Measurements from ENCODE around the gene TMPO. TPM values are rescaled to one million over a fixed set of nuclear protein-coding genes. Genes with fewer than 3 reads are reported as not detected.
"Not testable (repeated sequence)": the region's sequence is repeated elsewhere in the genome, so short reads cannot be mapped to it uniquely, and the experiment has no call there.

Gene TMPO
- total RNA-seq, 1 experiment from 2014 or later = 124 TPM

DNA sequence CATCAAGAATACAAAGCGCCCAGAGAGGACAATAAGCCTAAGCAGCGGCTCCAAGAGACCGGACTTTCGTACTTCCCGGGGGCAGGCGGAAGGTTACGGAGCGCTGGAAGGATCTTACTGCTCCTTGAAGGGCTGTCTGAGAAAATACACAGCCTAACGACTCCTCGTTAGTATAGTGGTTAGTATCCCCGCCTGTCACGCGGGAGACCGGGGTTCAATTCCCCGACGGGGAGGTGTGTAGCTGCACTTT, 12.1 kb upstream of the TMPO start:
- in situ Hi-C loops (cut with HindIII; ENCODE audit: low pct_unique_long_range_greater_than_20kb, low sequenced_read_pairs) = no loop called here
- DNase-seq (ENCODE audit: low read depth, low spot score) = peak; percentile 96

DNA sequence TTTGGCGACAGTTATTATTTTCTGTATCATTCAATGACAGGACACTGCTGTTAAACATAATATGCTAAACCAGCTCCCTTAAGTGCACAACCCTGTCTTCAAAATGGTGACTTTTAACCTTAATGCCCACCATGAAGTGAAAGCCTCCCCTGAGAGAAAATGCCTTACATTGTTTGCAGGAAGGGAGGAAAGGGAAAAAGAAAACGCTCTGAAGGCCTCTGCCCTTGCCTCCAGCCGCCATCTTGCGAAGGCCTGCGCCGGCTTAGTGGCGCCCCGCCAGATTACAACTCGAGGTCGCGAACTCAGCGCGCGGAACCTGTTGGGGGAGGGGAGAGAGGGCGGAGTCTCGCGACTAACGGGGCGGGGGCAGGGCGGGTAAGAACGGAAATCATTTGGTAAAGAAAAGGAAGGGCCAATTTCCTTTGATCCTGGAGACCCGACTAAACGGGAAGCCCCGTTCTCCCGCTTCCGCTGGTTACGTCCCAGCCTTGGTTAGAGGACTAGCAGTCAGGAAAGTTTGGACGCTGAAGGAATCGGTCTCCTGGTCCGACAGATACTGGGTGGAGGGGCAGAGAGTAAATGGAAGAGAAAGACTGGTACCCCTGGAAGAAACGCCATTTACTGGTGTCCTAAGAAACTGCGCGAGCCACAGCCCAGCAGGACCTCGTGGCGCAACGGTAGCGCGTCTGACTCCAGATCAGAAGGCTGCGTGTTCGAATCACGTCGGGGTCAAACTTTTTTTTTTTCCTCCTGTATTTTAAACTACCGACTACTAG, 11.6 kb upstream of the TMPO start:
- DNase-seq (ENCODE audit: low read depth, low spot score) = peak; percentile 95
- in situ Hi-C loops (cut with HindIII; ENCODE audit: low pct_unique_long_range_greater_than_20kb, low sequenced_read_pairs) = no loop called here

DNA sequence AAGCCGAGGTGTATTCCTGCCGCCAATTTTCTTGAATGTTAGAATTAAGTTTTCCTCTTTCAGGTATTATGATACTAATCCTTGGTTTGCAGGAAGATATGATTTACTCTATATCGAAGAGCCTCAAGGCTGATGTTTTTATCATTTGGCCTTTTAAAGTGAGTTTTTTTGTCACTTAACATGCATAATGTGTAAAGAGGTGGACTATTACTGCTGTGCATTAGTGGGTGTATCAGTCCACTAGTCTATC, 11.1 kb upstream of the TMPO start:
- in situ Hi-C loops (cut with HindIII; ENCODE audit: low pct_unique_long_range_greater_than_20kb, low sequenced_read_pairs) = no loop called here
- no peak for DNase-seq (ENCODE audit: low read depth, low spot score)

DNA sequence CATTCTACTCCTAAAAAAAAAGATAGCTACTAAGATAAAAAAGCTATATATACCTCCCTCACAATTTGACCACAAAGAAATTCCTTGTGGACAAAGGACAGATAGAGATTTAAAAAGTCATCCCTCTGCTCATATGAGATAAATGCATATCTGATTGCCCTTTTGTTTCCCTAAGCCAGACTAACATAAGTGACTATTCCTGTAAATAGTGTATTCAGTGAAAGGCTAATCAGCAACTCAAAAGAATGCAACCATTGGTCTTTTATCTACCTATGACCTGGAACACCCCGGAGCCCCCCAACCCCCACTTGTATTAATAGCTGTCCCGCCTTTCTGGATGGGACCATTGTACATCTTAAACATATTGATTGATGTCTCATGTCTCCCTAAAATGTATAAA, 6.3 kb upstream of the TMPO start:
- peak; percentile 44 for DNase-seq (ENCODE audit: low read depth, low spot score)
- in situ Hi-C loops (cut with HindIII; ENCODE audit: low pct_unique_long_range_greater_than_20kb, low sequenced_read_pairs) = no loop called here

DNA sequence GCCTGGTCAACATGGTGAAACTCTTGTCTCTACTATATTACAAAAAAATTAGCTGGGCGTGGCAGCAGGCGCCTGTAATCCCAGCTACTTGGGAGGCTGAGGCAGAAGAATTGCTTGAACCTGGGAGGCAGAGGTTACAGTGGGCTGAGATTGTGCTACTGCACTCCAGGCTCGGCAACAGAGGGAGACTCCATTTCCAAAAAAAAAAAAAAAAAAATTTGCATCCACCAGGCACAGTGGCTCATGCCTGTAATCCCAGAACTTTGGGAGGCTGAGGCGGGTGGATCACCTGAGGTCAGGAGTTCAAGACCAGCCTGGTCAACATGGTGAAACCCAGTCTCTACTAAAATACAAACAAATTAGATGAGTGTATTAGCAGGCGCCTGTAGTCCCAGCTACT, 3.6 kb upstream of the TMPO start:
- in situ Hi-C loops (cut with HindIII; ENCODE audit: low pct_unique_long_range_greater_than_20kb, low sequenced_read_pairs); DNase-seq (ENCODE audit: low read depth, low spot score): not testable (repeated sequence)

DNA sequence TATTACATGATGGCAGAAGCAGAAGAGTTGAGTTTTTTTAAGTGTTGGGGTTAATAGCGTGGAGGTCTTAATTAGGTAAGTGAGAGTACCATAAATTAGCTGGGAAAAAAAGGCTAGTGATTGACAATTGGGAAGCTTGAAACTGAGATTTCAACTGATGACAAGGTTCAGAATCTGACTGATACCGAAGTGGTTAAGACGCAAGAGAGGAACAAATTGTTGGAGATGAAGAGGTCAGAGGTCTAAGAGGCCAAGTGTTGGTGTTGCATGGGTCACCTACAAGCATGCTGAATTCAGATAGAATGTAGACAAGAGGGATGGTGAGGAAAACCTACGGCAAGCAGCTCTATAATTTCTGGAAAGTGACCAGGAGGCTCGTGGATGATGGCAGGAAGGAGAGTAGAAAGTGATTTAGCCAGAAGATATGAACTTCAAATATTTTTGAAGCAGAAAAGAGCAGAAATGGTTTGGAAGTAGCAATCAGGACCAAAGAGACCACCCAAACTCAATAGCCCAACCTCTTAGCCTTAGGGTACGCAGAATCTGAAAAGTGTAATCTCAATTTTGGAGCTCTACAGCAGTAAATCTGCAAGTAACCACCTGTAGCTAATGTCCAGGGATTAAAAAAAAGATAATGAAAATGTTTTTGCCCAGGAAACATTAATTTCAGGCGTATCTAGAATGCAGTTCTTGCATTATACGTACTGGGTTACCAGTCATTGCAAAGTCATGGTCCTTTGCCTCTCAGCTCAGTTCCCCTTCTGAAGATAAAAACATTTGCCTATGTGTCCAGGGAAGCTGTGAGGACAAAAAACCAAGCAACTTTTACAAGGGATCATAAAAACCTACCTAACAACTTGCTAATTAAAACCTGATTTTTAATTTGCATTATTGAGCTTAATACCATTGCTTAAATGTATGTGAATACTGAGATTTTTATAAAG, 1.7 kb upstream of the TMPO start:
- in situ Hi-C loops (cut with HindIII; ENCODE audit: low pct_unique_long_range_greater_than_20kb, low sequenced_read_pairs) = no loop called here
- DNase-seq (ENCODE audit: low read depth, low spot score) = no peak

DNA sequence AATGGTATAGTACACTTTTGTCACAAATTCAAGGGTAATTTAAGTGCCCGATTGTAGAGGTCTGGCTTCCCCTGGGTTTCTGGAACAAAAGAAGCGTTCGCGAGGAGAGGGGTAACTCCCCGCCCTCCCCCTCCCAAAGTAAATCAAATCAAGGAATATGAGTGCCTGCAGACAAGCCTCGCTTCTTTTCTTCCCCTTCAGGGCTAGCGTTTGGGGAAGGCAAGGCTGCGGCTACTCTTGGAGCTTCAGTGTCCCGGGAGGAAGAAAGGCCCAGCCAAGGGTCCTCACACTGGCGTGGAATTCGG, 456 bp upstream of the TMPO start:
- DNase-seq (ENCODE audit: low read depth, low spot score) = no peak
- in situ Hi-C loops (cut with HindIII; ENCODE audit: low pct_unique_long_range_greater_than_20kb, low sequenced_read_pairs) = no loop called here

DNA sequence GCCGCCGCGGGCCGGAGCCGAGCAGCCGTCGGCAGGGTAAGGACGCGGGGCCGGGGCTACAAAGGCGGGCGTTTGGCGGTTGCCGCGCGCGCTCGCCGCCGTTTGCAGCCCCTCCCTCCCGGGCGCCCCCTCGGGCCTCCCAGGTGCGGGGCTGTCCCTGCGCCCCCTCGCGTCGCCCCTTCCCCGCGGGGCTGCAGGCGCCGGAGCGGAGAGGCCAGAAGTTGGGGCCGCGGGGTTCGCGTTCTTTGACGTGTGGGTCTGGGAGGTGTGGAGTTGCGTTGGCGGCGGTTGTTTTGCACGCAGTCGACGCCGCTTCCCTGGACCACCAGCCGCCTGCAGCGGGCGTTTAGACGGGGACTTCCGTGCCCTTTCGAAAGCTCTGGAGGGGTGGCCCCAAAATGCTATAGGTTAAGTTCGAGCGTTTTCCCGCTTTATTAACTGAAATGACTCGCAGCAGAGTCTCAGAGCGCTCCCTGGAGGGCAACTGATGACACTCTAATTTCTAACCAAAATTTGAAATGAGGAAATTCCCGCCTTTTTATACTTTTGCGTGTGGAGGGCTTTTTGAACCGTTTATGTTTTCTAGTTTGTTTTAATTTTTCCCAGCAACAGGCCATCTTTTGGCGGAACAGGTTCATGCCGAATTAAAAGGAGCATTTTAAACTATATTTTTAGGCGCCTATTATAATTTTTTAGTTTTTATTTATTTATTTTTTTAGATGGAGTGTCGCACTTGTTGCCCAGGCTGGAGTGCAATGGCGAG, 902 bp downstream of the TMPO start:
- peak; percentile 92 for DNase-seq (ENCODE audit: low read depth, low spot score)
- in situ Hi-C loops (cut with HindIII; ENCODE audit: low pct_unique_long_range_greater_than_20kb, low sequenced_read_pairs) = no loop called here

DNA sequence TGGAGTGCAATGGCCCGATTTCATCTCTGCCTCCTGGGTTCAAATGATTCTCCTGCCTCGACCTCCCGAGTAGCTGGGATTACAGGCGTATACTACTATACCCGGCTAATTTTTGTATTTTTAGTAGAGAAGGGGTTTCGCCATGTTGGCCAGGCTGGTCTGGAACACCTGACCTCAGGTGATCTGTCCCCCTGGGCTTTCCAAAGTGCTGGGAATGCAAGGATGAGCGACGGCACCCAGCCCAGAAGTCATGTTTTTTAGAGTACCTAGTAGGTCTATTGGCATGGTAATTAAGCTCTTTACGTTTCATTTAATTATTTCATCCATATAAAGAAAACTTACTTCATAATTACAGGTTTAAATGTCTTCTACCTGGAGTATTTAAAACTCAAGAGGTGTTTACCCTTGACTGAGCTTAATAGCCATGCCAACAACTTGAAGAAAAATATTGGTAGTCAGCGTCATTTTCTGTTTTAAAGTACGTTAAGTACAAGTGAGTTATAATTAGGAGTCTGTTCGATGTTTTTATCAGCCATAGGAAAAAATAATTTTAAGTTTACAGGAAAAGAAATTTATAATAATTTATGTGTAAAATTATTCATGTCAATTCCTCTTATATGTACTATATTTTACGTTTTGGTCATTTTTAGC, 4.0 kb downstream of the TMPO start:
- in situ Hi-C loops (cut with HindIII; ENCODE audit: low pct_unique_long_range_greater_than_20kb, low sequenced_read_pairs) = no loop called here
- no peak for DNase-seq (ENCODE audit: low read depth, low spot score)

DNA sequence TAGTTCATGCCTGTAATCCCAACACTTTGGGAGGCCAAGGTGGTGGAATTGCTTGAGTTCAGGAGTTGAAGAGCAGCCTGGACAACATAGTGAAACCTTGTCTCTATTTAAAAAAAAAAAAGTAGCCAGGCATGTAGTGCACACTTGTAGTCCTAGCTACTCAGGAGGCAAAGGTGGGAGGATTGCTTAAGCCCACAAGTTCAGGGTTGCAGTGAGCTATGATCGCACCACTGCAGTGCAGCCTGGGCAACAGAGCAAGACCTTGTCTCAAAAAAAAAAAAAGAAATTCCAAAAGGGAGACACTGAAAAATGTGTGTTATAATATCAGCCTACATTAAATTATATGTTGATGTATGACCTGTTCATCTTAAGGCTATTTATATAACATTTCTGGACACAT, 14.7 kb downstream of the TMPO start:
- in situ Hi-C loops (cut with HindIII; ENCODE audit: low pct_unique_long_range_greater_than_20kb, low sequenced_read_pairs) = no loop called here
- no peak for DNase-seq (ENCODE audit: low read depth, low spot score)

DNA sequence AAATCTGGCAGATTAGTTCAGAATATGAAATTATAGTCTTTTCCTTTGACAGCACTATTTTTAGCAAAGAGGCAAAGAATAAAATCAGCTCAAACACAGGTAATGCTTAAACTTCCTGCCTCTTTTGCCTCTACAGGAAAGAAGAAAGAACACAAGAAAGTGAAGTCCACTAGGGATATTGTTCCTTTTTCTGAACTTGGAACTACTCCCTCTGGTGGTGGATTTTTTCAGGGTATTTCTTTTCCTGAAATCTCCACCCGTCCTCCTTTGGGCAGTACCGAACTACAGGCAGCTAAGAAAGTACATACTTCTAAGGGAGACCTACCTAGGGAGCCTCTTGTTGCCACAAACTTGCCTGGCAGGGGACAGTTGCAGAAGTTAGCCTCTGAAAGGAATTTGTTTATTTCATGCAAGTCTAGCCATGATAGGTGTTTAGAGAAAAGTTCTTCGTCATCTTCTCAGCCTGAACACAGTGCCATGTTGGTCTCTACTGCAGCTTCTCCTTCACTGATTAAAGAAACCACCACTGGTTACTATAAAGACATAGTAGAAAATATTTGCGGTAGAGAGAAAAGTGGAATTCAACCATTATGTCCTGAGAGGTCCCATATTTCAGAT, 17.4 kb downstream of the TMPO start:
- in situ Hi-C loops (cut with HindIII; ENCODE audit: low pct_unique_long_range_greater_than_20kb, low sequenced_read_pairs) = no loop called here
- DNase-seq (ENCODE audit: low read depth, low spot score) = peak; percentile 86

DNA sequence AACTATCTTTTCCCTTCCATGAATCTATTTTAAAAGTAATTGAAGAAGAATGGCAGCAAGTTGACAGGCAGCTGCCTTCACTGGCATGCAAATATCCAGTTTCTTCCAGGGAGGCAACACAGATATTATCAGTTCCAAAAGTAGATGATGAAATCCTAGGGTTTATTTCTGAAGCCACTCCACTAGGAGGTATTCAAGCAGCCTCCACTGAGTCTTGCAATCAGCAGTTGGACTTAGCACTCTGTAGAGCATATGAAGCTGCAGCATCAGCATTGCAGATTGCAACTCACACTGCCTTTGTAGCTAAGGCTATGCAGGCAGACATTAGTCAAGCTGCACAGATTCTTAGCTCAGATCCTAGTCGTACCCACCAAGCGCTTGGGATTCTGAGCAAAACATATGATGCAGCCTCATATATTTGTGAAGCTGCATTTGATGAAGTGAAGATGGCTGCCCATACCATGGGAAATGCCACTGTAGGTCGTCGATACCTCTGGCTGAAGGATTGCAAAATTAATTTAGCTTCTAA, 18.4 kb downstream of the TMPO start:
- in situ Hi-C loops (cut with HindIII; ENCODE audit: low pct_unique_long_range_greater_than_20kb, low sequenced_read_pairs) = no loop called here
- no peak for DNase-seq (ENCODE audit: low read depth, low spot score)

DNA sequence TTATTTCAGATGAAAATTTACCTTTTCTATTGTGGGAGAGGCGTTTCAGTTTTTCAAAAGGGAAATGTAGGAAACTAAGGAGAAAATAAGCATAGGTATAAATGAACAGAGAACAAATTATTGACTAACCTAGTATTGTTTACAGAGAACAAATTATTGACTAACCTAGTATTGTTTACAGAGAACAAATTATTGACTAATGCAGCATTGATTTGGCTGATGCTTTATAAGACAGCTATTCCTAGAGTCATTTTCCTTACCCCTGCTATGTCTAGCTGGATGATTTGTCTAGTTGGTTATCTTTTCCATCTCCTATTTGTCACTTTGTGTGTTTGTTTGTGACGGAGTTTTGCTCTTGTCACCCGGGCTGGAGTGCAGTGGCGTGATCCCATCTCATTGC, 22.6 kb downstream of the TMPO start:
- in situ Hi-C loops (cut with HindIII; ENCODE audit: low pct_unique_long_range_greater_than_20kb, low sequenced_read_pairs) = no loop called here
- DNase-seq (ENCODE audit: low read depth, low spot score) = no peak

DNA sequence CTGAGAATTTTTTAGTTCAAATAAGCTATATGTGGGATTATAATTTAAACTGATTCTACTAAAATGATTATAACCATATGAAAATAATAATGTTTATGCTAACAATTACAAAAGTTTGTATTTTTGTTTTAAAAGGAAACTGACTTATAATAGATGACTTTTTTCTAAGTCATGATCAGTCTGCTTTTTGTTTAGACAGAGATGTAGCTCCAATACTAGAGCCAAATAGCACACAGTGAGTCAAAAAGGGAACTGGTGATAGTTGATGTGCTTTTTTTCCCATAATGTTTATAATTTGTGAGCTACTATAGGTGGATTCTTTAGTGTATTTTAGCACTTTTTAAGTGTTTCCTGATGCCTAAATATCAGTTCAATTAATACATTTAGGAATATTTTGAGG, 28.3 kb downstream of the TMPO start:
- in situ Hi-C loops (cut with HindIII; ENCODE audit: low pct_unique_long_range_greater_than_20kb, low sequenced_read_pairs) = no loop called here
- DNase-seq (ENCODE audit: low read depth, low spot score) = no peak

DNA sequence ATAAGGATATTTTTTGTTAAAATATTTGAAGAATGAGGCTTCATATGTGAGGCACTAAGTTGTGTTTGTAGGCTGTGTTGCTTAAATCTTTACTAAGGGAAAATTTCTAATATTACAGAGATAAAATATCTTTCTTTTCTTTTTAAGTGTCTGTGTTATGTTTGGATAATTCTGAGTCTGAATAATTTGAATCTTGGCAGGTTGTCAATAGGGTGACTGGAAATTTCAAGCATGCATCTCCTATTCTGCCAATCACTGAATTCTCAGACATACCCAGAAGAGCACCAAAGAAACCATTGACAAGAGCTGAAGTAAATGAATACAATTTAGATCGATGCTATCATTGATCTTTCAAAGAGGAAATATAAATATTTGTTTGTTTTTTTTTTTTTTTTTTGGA, 29.4 kb downstream of the TMPO start:
- no peak for DNase-seq (ENCODE audit: low read depth, low spot score)
- in situ Hi-C loops (cut with HindIII; ENCODE audit: low pct_unique_long_range_greater_than_20kb, low sequenced_read_pairs) = no loop called here

DNA sequence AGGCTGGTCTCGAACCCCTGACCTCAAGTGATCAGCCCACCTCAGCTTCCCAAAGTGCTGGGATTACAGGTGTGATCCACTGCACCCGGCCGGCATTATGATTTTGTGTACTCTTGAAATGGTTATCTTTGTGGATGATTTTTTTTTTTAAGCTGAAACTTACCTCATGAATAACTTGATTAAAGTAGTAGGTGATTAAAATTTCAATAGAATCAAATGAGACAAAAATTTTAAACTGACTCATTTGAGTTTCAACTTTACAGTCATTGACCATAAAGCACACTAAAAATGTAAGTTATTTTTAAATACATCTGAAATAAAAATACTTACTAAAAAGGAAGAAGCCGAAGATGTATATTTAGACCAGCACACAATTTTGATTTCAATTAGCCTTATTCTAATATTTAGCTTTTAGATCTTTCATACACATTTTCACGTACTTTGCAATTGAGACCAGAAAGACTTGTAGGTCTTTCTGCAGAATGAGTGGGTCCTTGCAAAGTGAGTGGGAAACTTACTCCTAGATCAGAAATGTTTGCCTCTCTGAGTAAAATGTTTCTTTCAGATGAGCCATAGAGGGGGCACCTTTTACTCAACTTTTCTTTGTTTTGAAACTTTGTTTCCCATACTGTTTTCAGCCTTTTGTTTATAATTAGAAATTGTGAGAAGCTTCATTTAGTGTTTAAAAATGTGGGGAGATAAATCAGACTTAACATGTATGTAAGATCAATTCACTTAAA, 34.2 kb downstream of the TMPO start:
- DNase-seq (ENCODE audit: low read depth, low spot score) = no peak
- in situ Hi-C loops (cut with HindIII; ENCODE audit: low pct_unique_long_range_greater_than_20kb, low sequenced_read_pairs) = no loop called here

DNA sequence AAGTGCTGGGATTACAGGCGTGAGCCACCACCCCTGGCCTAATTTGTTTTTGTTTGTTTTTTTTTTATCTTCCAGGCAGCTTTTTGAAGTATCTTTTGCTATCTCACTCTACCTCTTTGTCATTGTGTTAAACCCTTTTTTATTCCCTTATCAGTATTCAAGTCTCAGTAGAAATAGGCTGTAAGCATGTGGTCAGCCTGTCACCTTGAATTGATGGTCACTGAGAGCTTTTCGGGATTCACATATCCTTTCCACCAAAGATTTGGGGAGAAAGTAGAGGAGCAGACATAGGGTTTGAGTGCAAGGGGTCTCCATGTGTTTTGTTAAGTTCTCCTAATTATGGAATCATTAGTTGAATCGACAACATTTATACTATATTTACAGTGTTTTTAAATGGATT, 36.4 kb downstream of the TMPO start:
- no peak for DNase-seq (ENCODE audit: low read depth, low spot score)
- in situ Hi-C loops (cut with HindIII; ENCODE audit: low pct_unique_long_range_greater_than_20kb, low sequenced_read_pairs) = no loop called here
